HCT116 (cell line): Measurements from ENCODE around the gene PIK3CA. TPM values are rescaled to one million over a fixed set of nuclear protein-coding genes. Genes with fewer than 3 reads are reported as not detected.

Source experiments
- ATAC-seq: fragments of 200-7000 bp; cut with Tn5 transposase; 2 replicates; pipeline ENCODE4 v1.9.1; 2020; ENCODE audit warnings: mild to moderate bottlenecking, moderate library complexity
- BruUV-seq: library from RNA; stranded (reverse); fragments of 400-500 nt; replicated peaks from 2 replicates; lab custom pipeline; 2021; lab: Mats Ljungman, UMichigan
- CTCF ChIA-PET: fragments of 300-600 bp; sonication (Branson Sonifier 250); formaldehyde crosslinking; loops from one replicate; lab custom pipeline; 2021; ENCODE audit warnings: antibody characterized with exemption; lab: Charles Lee
- POLR2A ChIA-PET: fragments of 300-600, 350-600 bp; sonication (Branson Sonifier 250); formaldehyde crosslinking; loops from one replicate; lab custom pipeline; 2021; ENCODE audit warnings: antibody characterized with exemption; lab: Charles Lee
- RAD21 ChIA-PET, 2 experiments: fragments of 300-600 bp; sonication (Branson Sonifier 250); formaldehyde crosslinking; loops; one replicate each; lab custom pipeline; 2023; ENCODE audit warnings: low total read pairs in 2 of 2; ENCODE audit not compliant: uncharacterized antibody in 2 of 2, unreplicated experiment in 2 of 2, low non-redundant PET in 1 of 2; lab: Charles Lee
- DNase-seq: peaks from one replicate; pipeline ENCODE4 v3.0.0-alpha.2; 2010; ENCODE audit warnings: low read depth, low spot score
- H2AFZ ChIP-seq: fragments of 200-600 bp; shearing (Covaris generic), sonication (generic); 2 replicates; pipeline ENCODE4 v1.6.1; 2017; ENCODE audit warnings: low read depth, mixed run types, mixed read lengths, antibody characterized with exemption, low read length; ENCODE audit not compliant: poor library complexity, severe bottlenecking
- H3K27ac ChIP-seq: 2 replicates; pipeline ENCODE4 v1.5.1; 2012; ENCODE audit warnings: low read depth, low read length
- H3K27me3 ChIP-seq: fragments of 200-600 bp; sonication (generic); 2 replicates; pipeline ENCODE4 v1.6.1; 2016; ENCODE audit warnings: mixed run types, low read length, mixed read lengths; ENCODE audit not compliant: insufficient read depth
- H3K36me3 ChIP-seq, 2 experiments: fragments of 200-500 bp in 1 of 2; fragments of 200-600 bp in 1 of 2; sonication (Bioruptor generic) in 1 of 2; sonication (generic) in 1 of 2; 2 replicates each; pipeline versions ENCODE4 v1.5.1 to v1.6.1; 2014 to 2016; ENCODE audit warnings: low read length in 2 of 2, inconsistent platforms in 1 of 2, mixed read lengths in 1 of 2, mixed run types in 1 of 2; ENCODE audit not compliant: insufficient read depth in 2 of 2, control insufficient read depth in 1 of 2
- H3K4me1 ChIP-seq, 2 experiments: fragments of 200-600 bp in 1 of 2; sonication (generic) in 1 of 2; 2 replicates each; pipeline versions ENCODE4 v1.5.1 to v1.6.1; 2012 to 2017; ENCODE audit warnings: low read length in 2 of 2, inconsistent platforms in 1 of 2, mild to moderate bottlenecking in 1 of 2, mixed read lengths in 1 of 2, mixed run types in 1 of 2, moderate library complexity in 1 of 2; ENCODE audit not compliant: insufficient read depth in 2 of 2, control insufficient read depth in 1 of 2
- H3K4me2 ChIP-seq: fragments of 200-600 bp; sonication (generic); 2 replicates; pipeline ENCODE4 v1.6.1; 2017; ENCODE audit warnings: mixed run types, low read length, mixed read lengths
- H3K4me3 ChIP-seq, 2 experiments: fragments of 200-600 bp in 1 of 2; sonication (generic) in 1 of 2; replicated peaks in 1 of 2; 2 replicates each; pipeline ENCODE4 v1.5.1; 2011 to 2016; ENCODE audit warnings: low read length in 2 of 2, control low read depth in 1 of 2, low read depth in 1 of 2, mild to moderate bottlenecking in 1 of 2, mixed read lengths in 1 of 2, mixed run types in 1 of 2
- H3K79me2 ChIP-seq: fragments of 200-600 bp; sonication (generic); 2 replicates; pipeline ENCODE4 v1.6.1; 2017; ENCODE audit warnings: mild to moderate bottlenecking, mixed run types, low read length, moderate library complexity, mixed read lengths; ENCODE audit not compliant: insufficient read depth
- H3K9ac ChIP-seq: fragments of 200-600 bp; sonication (generic); 2 replicates; pipeline ENCODE4 v1.6.1; 2016; ENCODE audit warnings: low read length, mixed read lengths
- H3K9me2 ChIP-seq: fragments of 200-600 bp; sonication (generic), shearing (Covaris generic); 2 replicates; pipeline ENCODE4 v1.6.1; 2017; ENCODE audit warnings: mixed run types, mild to moderate bottlenecking, moderate library complexity; ENCODE audit not compliant: insufficient read depth
- H3K9me3 ChIP-seq, 2 experiments: fragments of 200-500 bp in 1 of 2; fragments of 200-600 bp in 1 of 2; sonication (Bioruptor generic) in 1 of 2; sonication (generic) in 1 of 2; 2 replicates each; pipeline ENCODE4 v1.6.1; 2014 to 2017; ENCODE audit warnings: low read length in 2 of 2, mixed read lengths in 2 of 2, inconsistent platforms in 1 of 2, low read depth in 1 of 2, mild to moderate bottlenecking in 1 of 2, mixed run types in 1 of 2, moderate library complexity in 1 of 2; ENCODE audit not compliant: control insufficient read depth in 1 of 2, insufficient read depth in 1 of 2
- H4K20me1 ChIP-seq: fragments of 200-600 bp; sonication (generic), shearing (Covaris generic); 2 replicates; pipeline ENCODE4 v1.6.1; 2017; ENCODE audit warnings: mixed run types, mild to moderate bottlenecking, moderate library complexity; ENCODE audit not compliant: insufficient read depth
- CBX3 ChIP-seq: IDR thresholded peaks from 2 replicates; pipeline ENCODE4 v1.6.1; 2012; ENCODE audit warnings: low read depth
- CEBPB ChIP-seq: IDR thresholded peaks from 2 replicates; pipeline ENCODE4 v1.6.1; 2012; ENCODE audit warnings: low read depth
- CTCF ChIP-seq, 3 experiments: fragments of 200-600 bp in 1 of 3; sonication (generic) in 1 of 3; IDR thresholded peaks in 2 of 3; conservative IDR thresholded peaks in 1 of 3; 2 replicates each; pipeline ENCODE4 v1.5.1; 2012 to 2017; ENCODE audit warnings: low read depth in 2 of 3, low read length in 2 of 3, antibody characterized with exemption in 1 of 3, borderline replicate concordance in 1 of 3, control low read depth in 1 of 3, mild to moderate bottlenecking in 1 of 3, mixed read lengths in 1 of 3, mixed run types in 1 of 3, moderate library complexity in 1 of 3; ENCODE audit not compliant: insufficient read depth in 1 of 3
- EGR1 ChIP-seq: IDR thresholded peaks from 2 replicates; pipeline ENCODE4 v1.6.1; 2012; ENCODE audit warnings: low read depth
- ELF1 ChIP-seq: IDR thresholded peaks from 2 replicates; pipeline ENCODE4 v1.6.1; 2012; ENCODE audit warnings: low read depth, borderline replicate concordance
- EZH2 ChIP-seq: fragments of 200-600 bp; sonication (generic); IDR thresholded peaks from 2 replicates; pipeline ENCODE4 v1.6.1; 2017; ENCODE audit warnings: antibody characterized with exemption, mixed run types
- EZH2phosphoT487 ChIP-seq: fragments of 200-600 bp; IDR thresholded peaks from 2 replicates; pipeline ENCODE4 v1.6.1; 2018; ENCODE audit warnings: antibody characterized with exemption, borderline replicate concordance
- FOSL1 ChIP-seq: IDR thresholded peaks from 2 replicates; pipeline ENCODE4 v1.6.1; 2012; ENCODE audit warnings: low read depth
- JUND ChIP-seq: IDR thresholded peaks from 2 replicates; pipeline ENCODE4 v1.6.1; 2012
- POLR2A ChIP-seq: IDR thresholded peaks from 2 replicates; pipeline ENCODE4 v1.7.0; 2011; ENCODE audit warnings: borderline replicate concordance; ENCODE audit not compliant: insufficient read depth, insufficient read length; ENCODE audit errors: extremely low read depth
- RAD21 ChIP-seq: IDR thresholded peaks from 2 replicates; pipeline ENCODE4 v1.6.1; 2012; ENCODE audit warnings: low read depth, mild to moderate bottlenecking
- SIN3A ChIP-seq: IDR thresholded peaks from 2 replicates; pipeline ENCODE4 v1.6.1; 2012; ENCODE audit warnings: low read depth
- SP1 ChIP-seq: IDR thresholded peaks from 2 replicates; pipeline ENCODE4 v1.6.1; 2012; ENCODE audit warnings: low read depth
- SRF ChIP-seq: IDR thresholded peaks from 2 replicates; pipeline ENCODE4 v1.6.1; 2012; ENCODE audit warnings: low read depth
- TCF7L2 ChIP-seq: IDR thresholded peaks from 2 replicates; pipeline ENCODE4 v1.7.0; 2011; ENCODE audit warnings: borderline replicate concordance, inconsistent platforms; ENCODE audit not compliant: insufficient read depth, insufficient read length; ENCODE audit errors: extremely low read depth
- YY1 ChIP-seq: IDR thresholded peaks from 2 replicates; pipeline ENCODE4 v1.6.1; 2011; ENCODE audit warnings: low read length, low read depth, moderate library complexity, mild to moderate bottlenecking; ENCODE audit not compliant: insufficient replicate concordance; ENCODE audit errors: extremely low read depth
- ZNF274 ChIP-seq: fragments of 200-500 bp; sonication (Bioruptor generic); IDR thresholded peaks from 2 replicates; pipeline ENCODE4 v1.6.1; 2014; ENCODE audit warnings: mild to moderate bottlenecking, low read depth, low read length, inconsistent platforms
- intact Hi-C: fragments of 100-400 bp; cut with micrococcal nuclease; formaldehyde crosslinking; loops from 2 replicates; pipeline ENCODE4 v1.10.0; 2022
- total RNA-seq: library from RNA; stranded (reverse); gene quantifications from one replicate; pipeline ENCODE4 v1.2.1, GENCODE V29; 2021; ENCODE audit not compliant: unreplicated experiment

Gene PIK3CA
- total RNA-seq, 1 experiment from 2014 or later, result 17.9 TPM

DNA sequence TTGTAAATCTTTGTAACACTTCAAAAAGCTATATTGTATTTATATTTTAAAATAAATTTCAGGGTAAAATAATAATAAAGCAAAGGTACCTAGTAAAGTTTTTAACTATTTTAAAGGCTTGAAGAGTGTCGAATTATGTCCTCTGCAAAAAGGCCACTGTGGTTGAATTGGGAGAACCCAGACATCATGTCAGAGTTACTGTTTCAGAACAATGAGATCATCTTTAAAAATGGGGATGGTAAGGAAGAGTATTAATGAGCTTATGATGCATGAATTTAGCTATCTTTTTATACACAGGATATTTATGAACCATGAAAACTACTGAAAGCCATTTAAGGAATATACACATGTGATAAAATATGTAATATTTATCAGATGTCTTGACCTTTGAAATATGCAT lies 76.4 kb downstream of the PIK3CA start:
- Histone ChIP-seq H3K27ac (no peak overlapping the region), H3K4me1 (peaks cover 0 to 8% of the 10 kb centered on the region in 2 experiments; a peak in 2 of 4 replicates), H3K27me3 (no peaks in the 10 kb centered on the region), H4K20me1 (no peaks in the 10 kb centered on the region), H3K9me2 (no peaks in the 10 kb centered on the region), H3K36me3 (no peaks in the 10 kb centered on the region), H3K79me2 (no peaks in the 10 kb centered on the region), H3K4me2 (no peak overlapping the region), H2AFZ (no peak overlapping the region), H3K4me3 (no peak overlapping the region), H3K9me3 (no peaks in the 10 kb centered on the region), H3K9ac (no peak overlapping the region)
- intact Hi-C loops, result no loop called here
- DNase-seq, result no peak
- CTCF ChIA-PET, result no interaction called here
- POLR2A ChIA-PET, result no interaction called here
- BruUV-seq, result no TSS peak
- TF ChIP-seq EGR1, result no peak
- RAD21 ChIA-PET, result no interaction called here
- ATAC-seq, result no peak

DNA sequence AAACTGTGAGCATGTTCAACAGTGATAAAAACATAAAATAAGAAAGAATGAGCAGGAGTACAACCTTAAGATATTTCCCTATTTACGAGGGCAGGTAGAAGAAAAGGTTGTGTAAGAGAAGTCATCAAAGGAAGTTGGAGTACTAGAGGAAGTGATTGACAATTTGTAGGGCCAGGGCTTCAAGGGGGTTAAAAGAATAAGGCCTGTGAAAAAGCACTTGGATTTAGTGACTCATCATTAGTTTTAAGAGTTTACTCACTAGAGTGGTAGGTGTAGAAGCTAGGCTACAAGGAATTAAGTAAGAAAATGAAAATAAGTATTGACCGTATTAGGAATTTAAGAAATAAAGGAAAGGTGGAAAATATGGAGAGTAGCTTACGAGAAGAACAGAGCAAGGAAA lies 79.2 kb downstream of the PIK3CA start:
- 0 out of 4 replicates have a peak, but pooled peaks cover 0 to 5% of the 10 kb centered on the region in 2 experiments for H3K36me3 ChIP-seq
- no TSS peak for BruUV-seq
- POLR2A ChIA-PET, result no interaction called here
- H3K9me3 ChIP-seq, result no peaks in the 10 kb centered on the region
- peak overlapping the region; percentile 18; the same call in 1 of the 2 replicates for H3K4me2 ChIP-seq
- no peak overlapping the region for H3K9ac ChIP-seq
- H3K4me1 ChIP-seq, result peaks cover 0 to 8% of the 10 kb centered on the region in 2 experiments; a peak in 2 of 4 replicates
- DNase-seq, result peak; percentile 47
- H2AFZ ChIP-seq, result no peak overlapping the region
- H3K27ac ChIP-seq, result no peak overlapping the region
- no peaks in the 10 kb centered on the region for H4K20me1 ChIP-seq
- peak; percentile 78 for ATAC-seq
- H3K9me2 ChIP-seq, result no peaks in the 10 kb centered on the region
- TF ChIP-seq CEBPB, result peak; percentile 92
- TF ChIP-seq SRF, result no peak
- no peak for TF ChIP-seq ELF1
- TF ChIP-seq TCF7L2, result peak; percentile 45
- TF ChIP-seq CTCF (IDR thresholded peaks at IDR 0.05 in 2 of 3, conservative IDR thresholded peaks at IDR 0.05 in 1 of 3; ENCODE audit: borderline replicate concordance in 1 of 3, insufficient read depth in 1 of 3, low read depth in 2 of 3, low read length in 2 of 3), result no peak
- peak; percentile 43; the same call in 1 of the 2 replicates for TF ChIP-seq CBX3
- no peak for TF ChIP-seq ZNF274
- TF ChIP-seq JUND, result peak; percentile 72
- TF ChIP-seq FOSL1, result peak; percentile 74
- TF ChIP-seq SP1, result peak; percentile 50
- 0 out of 2 replicates have a peak, but pooled peaks have one; percentile 32 for TF ChIP-seq SIN3A
- TF ChIP-seq RAD21, result no peak
- TF ChIP-seq EZH2phosphoT487, result no peak
- no peak for TF ChIP-seq POLR2A
- TF ChIP-seq EZH2, result no peak
- no peak for TF ChIP-seq YY1
- no peaks in the 10 kb centered on the region for H3K27me3 ChIP-seq
- CTCF ChIA-PET, result no interaction called here
- H3K4me3 ChIP-seq, result no peak overlapping the region
- intact Hi-C loops, result no loop called here
- RAD21 ChIA-PET, result no interaction called here
- no peaks in the 10 kb centered on the region for H3K79me2 ChIP-seq
